Measurements from ENCODE around the gene LRG1.

Gene LRG1

DNA sequence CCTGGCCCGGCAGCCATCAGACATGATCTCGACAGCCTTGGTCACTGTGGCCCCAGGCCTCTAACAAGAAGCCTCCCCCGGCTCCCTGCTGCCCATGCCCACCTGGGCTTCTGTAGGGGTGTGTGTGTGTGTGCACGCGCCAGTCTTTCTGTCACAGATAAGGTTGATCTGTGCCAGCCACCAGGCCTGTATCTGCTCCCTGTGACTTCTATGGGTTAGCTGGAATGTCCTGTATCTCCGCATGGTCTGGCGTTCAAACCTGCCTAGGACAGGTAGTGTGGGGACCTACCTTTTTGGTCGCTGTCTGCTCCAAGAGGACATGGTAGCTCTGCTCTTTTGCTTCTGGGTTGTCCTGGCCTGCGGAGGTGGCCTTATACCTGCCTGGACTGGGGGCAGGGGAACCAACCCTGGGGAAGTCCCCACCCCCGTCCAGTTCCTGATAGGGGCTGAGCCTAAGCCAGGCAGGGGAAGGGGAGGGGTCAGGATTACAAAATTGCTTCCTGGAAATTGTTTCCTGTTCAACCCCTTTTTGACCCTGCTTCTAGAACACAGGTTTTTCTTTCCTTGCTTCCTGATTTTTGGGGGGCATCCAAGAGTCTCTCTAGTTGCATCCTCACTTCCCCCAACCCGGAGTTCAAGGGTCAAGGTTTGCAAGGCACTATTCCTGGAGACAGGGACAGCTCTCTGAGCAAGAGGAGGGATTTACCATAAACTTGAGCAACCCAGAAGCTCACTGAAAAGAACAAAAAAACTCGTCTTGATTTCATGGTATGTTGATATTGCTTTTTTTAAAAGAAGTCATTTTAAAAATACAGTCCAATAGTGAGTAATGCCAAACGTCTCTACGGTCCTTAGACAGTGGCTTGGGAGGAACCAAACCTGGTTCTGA, at the start of gene LRG1:
Gene LRG1 (minus strand): TSS at position 344 of the 889 bp plus-strand sequence. CDS start 23 bp downstream, at position 321.
- DNase-seq: no peak

DNA sequence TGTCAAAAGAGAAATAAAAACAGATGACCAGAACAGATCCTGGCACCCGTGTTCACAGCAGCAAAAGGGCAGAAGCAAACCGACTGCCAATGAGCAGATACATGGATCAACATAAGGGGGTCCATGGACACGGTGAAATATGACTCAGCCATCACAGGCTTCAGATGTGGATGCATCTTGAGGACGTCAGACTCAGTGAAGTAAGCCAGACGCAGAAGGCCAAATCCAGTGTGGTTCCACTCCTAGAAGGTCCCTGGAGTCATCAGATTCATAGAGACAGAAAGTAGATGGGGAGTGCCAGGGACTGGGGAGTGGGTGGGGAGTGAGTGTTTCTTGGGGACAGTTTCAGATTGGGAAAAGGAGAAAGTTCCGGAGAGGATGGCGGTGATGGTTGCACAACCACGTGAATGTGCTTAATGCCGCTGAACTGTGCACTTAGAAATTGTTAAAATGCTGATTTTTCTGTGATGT, 48.5 kb upstream of the LRG1 start:
- DNase-seq: no peak

DNA sequence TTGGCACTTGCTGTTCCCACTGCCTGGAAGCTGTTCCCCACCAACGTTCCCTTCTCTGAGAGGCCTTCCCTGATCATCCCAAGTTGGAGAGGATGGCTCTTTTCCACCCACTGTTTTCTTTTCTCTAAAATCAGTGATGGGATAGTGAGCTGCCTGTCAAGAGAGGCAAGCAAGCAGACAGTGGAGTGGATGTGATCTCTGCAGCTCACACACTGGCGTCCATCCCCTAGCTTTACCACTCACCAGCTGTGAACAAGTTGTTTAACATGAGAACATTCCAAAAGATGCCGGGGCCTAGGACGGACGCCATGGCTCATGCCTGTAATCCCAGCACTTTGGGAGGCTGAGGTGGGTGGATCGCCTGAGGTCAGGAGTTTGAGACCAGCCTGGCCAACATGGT, 47.7 kb upstream of the LRG1 start:
- DNase-seq: no peak

DNA sequence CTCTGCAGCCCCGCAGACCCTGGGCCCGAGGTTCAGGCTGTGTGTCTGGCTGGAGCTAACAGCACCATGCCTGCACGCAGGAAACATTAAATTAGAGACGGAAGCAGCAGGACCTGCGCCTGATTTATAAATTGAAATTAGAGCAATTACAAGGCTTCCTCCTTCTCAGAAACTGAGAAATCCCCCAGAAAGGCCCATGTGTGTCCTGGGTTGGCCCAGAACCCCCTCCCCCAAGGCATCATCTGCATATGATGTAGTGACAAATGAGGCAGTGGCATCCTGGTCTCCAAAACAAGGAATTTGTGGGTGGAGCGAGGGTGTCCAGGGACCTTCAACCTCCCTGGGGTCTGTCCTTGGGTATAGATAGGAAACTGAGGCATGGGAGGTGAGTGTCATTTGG, 46.9 kb upstream of the LRG1 start:
- DNase-seq: no peak

GRCh38 chr19:4586245-4586644, 46.4 kb upstream of the LRG1 start:
- no peak for DNase-seq

- no peak for DNase-seq
Observed at GRCh38 chr19:4585556-4585955, 45.7 kb upstream of the LRG1 start.

GRCh38 chr19:4584670-4585460, 45.0 kb upstream of the LRG1 start:
- DNase-seq: no peak

GRCh38 chr19:4583961-4584669, 44.3 kb upstream of the LRG1 start:
- no peak for DNase-seq

DNA sequence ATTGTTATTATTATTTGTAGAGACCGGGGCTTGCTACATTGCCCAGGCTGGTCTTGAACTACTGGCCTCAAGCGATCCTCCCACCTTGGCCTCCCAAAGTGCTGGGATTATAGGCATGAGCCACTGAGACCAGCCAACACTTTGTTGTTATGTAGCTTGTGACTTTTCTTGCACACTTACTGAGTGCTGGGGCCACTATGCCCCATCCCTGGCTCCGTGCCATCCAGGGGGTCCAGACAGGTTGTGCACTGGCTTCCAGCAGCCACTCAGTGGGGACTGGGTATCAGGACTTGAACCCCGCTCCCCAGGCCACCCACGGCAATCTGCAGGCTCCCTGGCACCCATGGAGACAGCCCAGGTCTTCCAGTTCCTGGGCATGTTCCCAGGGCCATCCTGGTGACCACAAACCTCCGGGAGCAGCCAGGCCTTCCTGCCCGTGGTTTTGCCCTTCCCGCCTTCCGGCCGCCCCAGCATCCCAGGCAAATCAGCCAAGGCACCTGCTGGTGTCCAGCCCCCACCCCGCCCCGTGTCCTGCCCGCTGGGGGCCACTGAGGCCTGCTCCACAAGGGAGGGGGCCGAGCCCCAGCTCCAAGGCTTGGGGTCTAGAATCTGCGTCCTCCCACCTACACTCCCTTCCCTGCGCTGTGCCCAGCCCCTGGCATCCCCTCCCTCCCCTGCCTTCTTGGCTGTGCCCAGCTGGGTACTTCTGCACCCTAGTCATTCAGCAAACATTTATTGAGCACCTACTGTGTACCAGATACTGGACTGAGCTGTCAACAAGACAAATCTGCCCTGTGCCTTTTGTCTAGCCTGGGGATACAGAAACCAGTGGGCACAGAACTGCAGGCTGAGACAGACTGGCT, 43.4 kb upstream of the LRG1 start:
- no peak for DNase-seq

DNA sequence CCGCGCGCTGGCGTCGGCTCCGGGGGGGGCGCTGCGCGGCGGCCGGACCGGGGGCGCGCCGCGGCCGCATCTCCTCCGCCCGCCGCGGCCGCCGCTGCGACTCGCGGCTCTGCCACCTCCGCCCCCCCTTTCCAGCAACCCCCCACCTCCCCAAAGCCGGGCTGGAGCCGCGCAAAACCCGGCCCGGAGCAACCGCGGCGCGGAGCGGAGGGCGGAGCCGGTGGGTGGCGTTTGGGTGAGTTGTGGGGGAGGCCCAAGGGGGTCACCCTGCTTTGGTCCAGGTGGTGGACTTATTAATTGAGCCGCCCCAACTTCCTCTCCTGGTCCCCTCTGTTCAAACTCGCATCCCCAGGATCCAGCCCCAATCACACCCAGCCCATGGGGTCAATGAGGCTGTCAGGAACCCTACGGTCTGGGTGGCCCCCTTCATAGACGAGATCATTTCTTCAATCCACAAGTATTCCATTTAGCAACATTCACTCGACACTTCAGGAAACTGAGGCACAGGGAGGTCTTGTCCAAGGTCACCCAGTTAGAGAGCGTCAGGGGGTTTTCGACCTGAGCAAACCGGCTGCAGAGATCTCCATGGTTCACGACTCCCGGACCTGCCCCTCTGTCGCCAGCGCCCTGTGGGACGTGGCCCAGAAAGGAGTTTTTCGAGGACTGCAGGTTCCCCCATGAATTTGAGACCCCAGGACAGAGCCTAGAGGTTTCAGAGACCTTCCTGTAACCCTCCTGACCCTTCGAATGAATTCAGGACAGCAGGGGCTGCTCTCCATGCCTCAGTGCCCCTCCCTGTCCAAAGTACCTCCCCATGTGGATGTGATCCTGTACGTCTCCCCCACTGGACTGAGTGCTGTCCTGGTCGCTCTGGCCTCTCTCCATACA, 42.1 kb upstream of the LRG1 start:
- DNase-seq: no peak

GRCh38 chr19:4580961-4581665, 41.3 kb upstream of the LRG1 start:
- DNase-seq: no peak

GRCh38 chr19:4580021-4580901, 40.4 kb upstream of the LRG1 start:
- DNase-seq: no peak

- DNase-seq: no peak
Observed at GRCh38 chr19:4579389-4579788, 39.6 kb upstream of the LRG1 start.

- no peak for DNase-seq
Observed at GRCh38 chr19:4578552-4579248, 38.9 kb upstream of the LRG1 start.

GRCh38 chr19:4577020-4577782, 37.4 kb upstream of the LRG1 start:
- no peak for DNase-seq

DNA sequence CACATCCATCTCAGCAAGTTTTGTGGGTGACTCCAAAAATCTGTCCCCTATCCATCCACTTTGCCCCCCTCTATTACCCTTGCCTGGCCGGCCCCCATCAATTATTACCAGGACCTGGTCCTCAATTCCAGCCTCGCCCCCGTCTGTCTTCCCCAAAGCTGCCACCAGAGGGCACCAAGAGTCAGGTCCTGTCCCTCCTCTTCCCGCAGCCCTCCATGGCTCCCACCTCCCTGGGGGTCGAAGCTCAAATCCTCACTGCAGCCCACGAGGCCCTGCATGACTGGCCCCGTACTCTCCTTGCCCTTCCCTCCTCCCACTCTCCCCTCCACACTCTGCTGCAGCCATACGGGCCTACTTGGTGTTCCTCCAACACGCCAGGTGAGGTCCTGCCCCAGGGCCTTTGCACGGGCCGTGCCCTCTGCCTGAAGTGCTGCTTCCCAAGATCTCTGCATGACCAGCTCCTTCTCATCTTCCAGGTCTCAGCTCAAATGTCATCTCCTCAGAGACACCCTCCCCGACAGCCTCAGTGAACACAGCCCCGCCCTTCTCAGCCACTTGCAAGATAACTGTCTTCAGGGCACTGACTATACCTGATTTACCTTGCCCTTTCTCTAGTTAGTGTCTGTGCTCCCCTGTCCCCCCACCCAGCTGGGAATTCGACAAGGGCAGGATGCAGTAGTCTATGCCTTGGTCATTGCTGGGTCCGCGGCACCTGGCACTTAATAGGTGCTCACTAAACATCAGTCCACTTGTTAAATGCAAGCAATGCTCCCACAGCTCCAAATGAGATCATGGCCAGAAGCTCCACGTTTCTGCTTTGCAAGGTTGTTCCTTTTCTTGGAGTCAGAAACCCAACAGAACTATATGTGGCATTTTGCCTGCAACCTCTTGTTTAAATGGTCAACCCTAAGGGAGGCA, 36.4 kb upstream of the LRG1 start:
- no peak for DNase-seq

All from NCI-H524 treated with DMSO at 0.1 percent for 48 hours (cell line).